Aorta (tissue), 5 donors: Measurements from ENCODE around the gene MCM3. TPM values are rescaled to one million over a fixed set of nuclear protein-coding genes. Genes with fewer than 3 reads are reported as not detected.

ENCODE experiments used
- ATAC-seq: fragments of 200-7000 bp; cut with Tn5 transposase; one replicate; pipeline ENCODE4 v1.9.1; 2022; ENCODE audit warnings: moderate library complexity; ENCODE audit not compliant: low FRiP score
- DNase-seq, 2 donors: peaks; one replicate each; pipeline ENCODE4 v3.0.0-alpha.2; 2020
- H3K27ac ChIP-seq, 2 donors: one replicate each; pipeline ENCODE4 v1.5.1; 2013; ENCODE audit warnings: low read length in 2 of 2, mild to moderate bottlenecking in 2 of 2, moderate library complexity in 2 of 2, control low read depth in 1 of 2, inconsistent platforms in 1 of 2, low read depth in 1 of 2
- H3K27me3 ChIP-seq, 2 donors: one replicate each; pipeline ENCODE4 v1.6.1; 2013; ENCODE audit warnings: control low read depth in 1 of 2, low read length in 1 of 2, mild to moderate bottlenecking in 1 of 2, moderate library complexity in 1 of 2; ENCODE audit not compliant: insufficient read depth in 2 of 2, control insufficient read depth in 1 of 2
- H3K36me3 ChIP-seq, 2 donors: one replicate each; pipeline ENCODE4 v1.6.1; 2013; ENCODE audit warnings: control low read depth in 1 of 2, low read length in 1 of 2, mild to moderate bottlenecking in 1 of 2; ENCODE audit not compliant: insufficient read depth in 2 of 2, control insufficient read depth in 1 of 2
- H3K4me1 ChIP-seq, 2 donors: one replicate each; pipeline ENCODE4 v1.6.1; 2013; ENCODE audit warnings: low read length in 2 of 2, control low read depth in 1 of 2, mild to moderate bottlenecking in 1 of 2, moderate library complexity in 1 of 2; ENCODE audit not compliant: insufficient read depth in 2 of 2, control insufficient read depth in 1 of 2
- H3K4me3 ChIP-seq, 2 donors: one replicate each; pipeline ENCODE4 v1.5.1; 2013; ENCODE audit warnings: low read length in 2 of 2, control low read depth in 1 of 2, mild to moderate bottlenecking in 1 of 2
- H3K9me3 ChIP-seq: one replicate; pipeline ENCODE4 v1.6.1; 2013; ENCODE audit warnings: mild to moderate bottlenecking, low read length; ENCODE audit not compliant: control insufficient read depth
- WGBS, 2 donors: extraction: QIAGEN DNeasy Blood & Tissue Kit; methylation state at CpG; one replicate each; pipeline ENCODE4 v1.1.7; 2013; 5-methylcytosine and 5-hydroxymethylcytosine counted together
- intact Hi-C, 2 donors: fragments of 100-400 bp; cut with DNase I; formaldehyde crosslinking; loops; one replicate each; pipeline versions ENCODE4 v1.14.2 to v1.15.0; 2022
- polyA plus RNA-seq, 2 donors: library from polyadenylated mRNA; stranded (reverse); fragments of 200-250 nt; gene quantifications; one replicate each; pipeline ENCODE4 v1.2.3, GENCODE V29; 2013
- total RNA-seq, 2 donors: library from RNA; stranded (reverse); fragmentation: NEBNext Ultra II Directional; extraction: Animal tissue kit (Norgen Biotek cat#: 25700); gene quantifications; one replicate each; pipeline ENCODE4 v1.2.1, GENCODE V29; 2021
- donor health status: healthy with polysubstance abuse.
- donor health status: Bipolar disorder and iron deficiency.
- donor health status: DM: no; HTN: no; CAD: no.
- donor health status: DM: no; HTN: no; CAD: no.
- donor health status: DM: yes; HTN: yes; CAD: no.

Gene MCM3
- total and polyA plus RNA-seq, 4 donors, result 11.6 to 30.5 (median 23.0) TPM

DNA sequence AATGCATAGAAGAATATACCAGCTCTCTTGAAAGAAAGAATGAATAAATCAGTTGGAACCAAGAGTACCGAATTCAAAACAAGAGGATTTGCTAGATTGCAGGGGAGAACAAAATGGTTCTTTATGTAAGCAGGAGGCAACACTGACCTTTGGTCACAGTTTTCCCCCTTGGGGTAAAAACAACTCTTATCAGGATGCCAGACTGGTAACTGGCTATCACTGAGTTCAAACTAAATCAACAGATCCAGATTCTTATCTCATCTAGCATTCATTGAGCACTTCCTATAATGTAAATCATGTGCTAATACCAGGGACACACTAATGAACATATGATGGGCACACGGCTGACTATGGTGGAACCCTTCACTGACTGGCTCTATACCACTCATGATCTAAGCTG lies 35.5 kb downstream of the MCM3 start:
- intact Hi-C loops, result no loop called here
- H3K27ac ChIP-seq, result no peak overlapping the region
- no peaks in the 10 kb centered on the region for H3K4me1 ChIP-seq
- H3K36me3 ChIP-seq, result no peaks in the 10 kb centered on the region
- whole genome bisulfite sequencing, 2 donors, result 68 to 91% methylated on average over 2 of the region's 2 CpGs
- no peaks in the 10 kb centered on the region for H3K27me3 ChIP-seq
- H3K4me3 ChIP-seq, result no peak overlapping the region
- ATAC-seq, result no peak
- no peak for DNase-seq
- no peaks in the 10 kb centered on the region for H3K9me3 ChIP-seq

DNA sequence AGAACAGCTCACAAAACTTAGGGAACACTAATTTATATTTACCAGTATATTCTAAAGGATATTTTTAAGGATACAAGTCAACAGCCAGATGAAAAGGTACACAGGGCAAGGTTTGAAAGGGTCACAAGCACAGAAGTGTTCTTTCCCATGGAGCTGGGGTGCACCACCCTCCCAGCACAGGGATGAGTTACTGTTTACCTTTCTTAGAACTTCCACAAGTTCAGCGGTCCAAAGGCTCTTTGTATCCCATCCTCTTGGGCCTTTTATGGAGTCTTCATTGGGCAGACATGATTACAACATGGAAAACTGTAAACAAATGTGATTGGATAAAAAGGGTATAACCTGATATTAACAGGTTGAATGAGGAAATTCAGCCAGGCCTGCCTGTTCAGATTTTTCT lies 39.1 kb downstream of the MCM3 start:
- H3K4me1 ChIP-seq, result no peaks in the 10 kb centered on the region
- ATAC-seq (no peak), DNase-seq (no peak)
- no peaks in the 10 kb centered on the region for H3K9me3 ChIP-seq
- intact Hi-C loops, result no loop called here
- no peak overlapping the region for H3K27ac ChIP-seq
- H3K36me3 ChIP-seq, result no peaks in the 10 kb centered on the region
- no peak overlapping the region for H3K4me3 ChIP-seq
- H3K27me3 ChIP-seq, result no peaks in the 10 kb centered on the region
- WGBS, 2 donors, result 92 to 94% methylated on average over 1 of the region's 1 CpG

DNA sequence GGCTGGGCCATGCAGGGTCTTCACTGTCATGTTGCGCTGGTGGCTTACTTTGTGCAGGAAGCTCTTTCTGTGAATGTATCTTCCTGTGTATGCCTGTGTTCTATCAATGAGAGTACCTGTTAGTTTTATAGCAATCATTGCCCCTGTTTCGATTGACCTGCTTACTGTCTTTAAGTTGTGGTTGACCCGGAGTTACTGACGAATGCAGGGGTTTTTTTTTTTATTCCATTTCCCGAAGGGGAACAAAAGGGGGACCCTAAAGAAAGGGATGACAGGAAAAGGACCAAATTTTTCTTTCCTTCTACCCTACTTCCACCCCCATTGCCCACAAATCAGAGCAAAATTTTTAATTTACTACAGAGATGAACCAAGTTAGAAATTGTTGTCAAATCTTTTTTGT lies 40.1 kb downstream of the MCM3 start, which contains the start of gene IL17F:
Gene IL17F, minus strand, starts transcription at position 101 of the 400 bp plus-strand sequence. Its CDS starts 71 bp downstream, at position 30.
- Histone ChIP-seq H3K4me1 (no peaks in the 10 kb centered on the region), H3K27ac (no peak within 1 kb of the TSS), H3K27me3 (no peaks in the 10 kb centered on the region), H3K9me3 (no peaks in the 10 kb centered on the region), H3K36me3 (no peaks in the 10 kb centered on the region), H3K4me3 (no peak within 1 kb of the TSS)
- intact Hi-C loops, result no loop called here
- DNase-seq, result no peak
- 82 to 93% methylated on average over 5 of the region's 5 CpGs for WGBS, 2 donors
- no peak for ATAC-seq

DNA sequence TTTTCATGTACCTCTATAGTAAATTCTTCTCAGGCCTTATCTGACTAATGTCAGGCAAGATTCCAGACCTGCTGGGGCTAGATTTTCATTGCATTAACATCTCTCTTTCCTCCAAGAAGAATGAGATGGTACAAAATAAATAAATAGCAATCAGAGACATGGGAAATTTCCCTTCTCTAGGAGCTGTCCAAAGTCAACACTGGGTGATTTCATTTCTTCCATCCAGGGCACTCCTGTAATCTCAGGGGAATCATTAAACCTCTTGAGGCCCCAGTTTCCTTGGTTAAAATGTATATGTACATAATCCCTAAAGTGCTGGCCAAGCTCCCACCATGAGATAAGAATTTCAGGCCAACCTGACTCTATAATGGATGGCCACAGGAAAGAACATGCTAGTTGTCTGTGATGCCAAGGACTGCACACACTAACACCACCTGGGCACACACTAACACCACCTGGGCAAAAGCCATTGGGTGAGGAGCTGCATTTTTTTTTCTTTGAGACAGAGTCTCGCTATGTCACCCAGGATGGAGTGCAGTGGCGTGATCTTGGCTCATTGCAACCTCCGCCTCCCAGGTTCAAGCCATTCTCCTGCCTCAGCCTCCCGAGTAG lies 41.2 kb downstream of the MCM3 start:
- intact Hi-C loops, result no loop called here
- no peak for ATAC-seq

DNA sequence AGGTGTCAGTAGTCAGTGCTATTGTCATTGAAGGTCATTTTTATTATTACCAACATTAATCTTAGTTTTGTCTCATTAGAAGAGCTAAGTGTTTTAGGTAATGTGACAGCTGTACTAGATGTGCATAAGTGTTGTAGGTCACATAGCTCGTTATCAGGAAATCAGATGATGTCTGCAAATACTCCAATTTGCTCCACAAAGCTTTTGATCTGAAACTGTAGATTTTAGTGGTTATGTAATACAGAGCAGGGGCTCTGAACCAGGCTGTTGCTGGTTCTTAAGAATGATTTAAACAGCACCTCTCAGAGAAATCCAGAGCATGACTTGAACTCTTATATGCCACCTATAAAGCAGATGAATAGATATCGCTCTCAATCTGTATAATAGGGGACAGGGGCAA lies 42.7 kb downstream of the MCM3 start:
- intact Hi-C loops, result no loop called here
- Histone ChIP-seq H3K4me1 (no peaks in the 10 kb centered on the region), H3K27ac (no peak overlapping the region), H3K4me3 (no peak overlapping the region), H3K36me3 (no peaks in the 10 kb centered on the region), H3K27me3 (peaks cover 0 to 2% of the 10 kb centered on the region in 2 donors), H3K9me3 (no peaks in the 10 kb centered on the region)
- DNase-seq, result no peak
- WGBS, 2 donors, result 91 to 92% methylated on average over 2 of the region's 2 CpGs
- ATAC-seq, result no peak

More for the DNA sequence above, 41.2 kb downstream of the MCM3 start:
- 86 to 88% methylated on average over 4 of the region's 4 CpGs for WGBS, 2 donors
- Histone ChIP-seq H3K9me3 (no peaks in the 10 kb centered on the region), H3K4me1 (no peaks in the 10 kb centered on the region), H3K4me3 (no peak overlapping the region), H3K27me3 (no peaks in the 10 kb centered on the region), H3K36me3 (no peaks in the 10 kb centered on the region), H3K27ac (no peak overlapping the region)
- no peak for DNase-seq

DNA sequence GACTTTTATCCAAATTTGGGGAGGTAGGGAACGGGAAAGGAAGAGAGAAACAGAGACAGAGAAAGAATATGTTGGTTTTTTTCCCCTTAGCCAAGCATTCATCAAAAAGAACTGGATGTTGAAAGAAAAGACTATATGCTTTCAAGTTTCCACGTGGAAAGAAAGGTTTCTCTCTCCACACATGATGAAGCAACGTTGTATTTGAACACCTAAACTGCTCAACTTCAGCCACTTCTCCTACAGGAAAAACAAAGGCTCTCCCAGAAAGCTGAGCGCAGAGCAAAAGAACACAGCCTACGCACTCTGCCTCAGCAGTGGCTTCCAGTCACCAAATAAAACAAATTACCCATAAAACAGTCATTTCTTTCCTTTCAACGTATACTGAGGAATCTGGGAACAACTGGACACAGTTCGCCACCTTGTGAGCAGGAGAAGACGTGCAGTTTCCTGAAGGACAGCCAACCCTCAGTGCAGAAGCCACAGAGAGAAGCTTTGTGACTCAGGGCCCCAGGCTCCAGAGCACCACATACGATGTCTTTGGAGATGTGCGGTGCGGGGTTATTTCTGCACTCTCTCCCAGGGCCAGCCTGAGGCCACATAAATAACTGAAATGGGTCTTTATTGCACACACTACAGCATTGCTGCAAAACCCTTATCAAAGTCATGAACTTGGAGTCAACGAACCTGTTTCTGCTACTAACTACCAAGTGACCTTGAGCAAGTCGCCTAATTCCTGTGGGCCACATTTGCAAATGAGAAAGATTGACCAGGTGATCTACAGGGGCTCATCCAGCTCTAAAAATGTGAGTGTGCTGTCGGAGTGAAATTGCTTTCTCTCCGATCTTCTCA lies 50.3 kb downstream of the MCM3 start:
- no peak overlapping the region for H3K27ac ChIP-seq
- intact Hi-C loops, result loop anchor here in 1 of 2 donors (10.0 kb wide), 1 partner anchor 129 kb away; no protein-coding TSS in a partner anchor
- no peaks in the 10 kb centered on the region for H3K9me3 ChIP-seq
- ATAC-seq (peak; percentile 45), DNase-seq (no peak)
- H3K4me1 ChIP-seq, result no peaks in the 10 kb centered on the region
- WGBS, 2 donors, result 27 to 33% methylated on average over 15 of the region's 15 CpGs
- no peaks in the 10 kb centered on the region for H3K36me3 ChIP-seq
- H3K27me3 ChIP-seq, result peaks cover 0 to 2% of the 10 kb centered on the region in 2 donors
- H3K4me3 ChIP-seq, result no peak overlapping the region

DNA sequence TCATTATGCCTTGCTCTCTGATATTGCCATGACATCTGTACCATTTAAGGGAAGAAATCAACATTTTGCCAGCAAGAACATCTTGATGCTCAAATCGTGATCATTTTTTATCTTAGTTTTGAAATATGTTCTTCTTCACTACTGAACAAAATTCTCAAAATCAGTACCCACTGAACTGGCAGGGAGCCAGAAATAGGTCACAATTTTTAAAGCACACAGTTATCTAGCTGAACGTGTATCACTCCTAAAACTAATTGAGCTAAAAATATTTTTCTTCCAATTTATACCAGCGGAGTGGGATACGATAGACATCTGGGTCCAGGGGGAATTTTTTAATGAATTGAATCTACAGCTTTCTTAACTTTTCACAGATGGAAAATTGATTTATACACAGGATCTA lies 51.5 kb downstream of the MCM3 start:
- Histone ChIP-seq H3K27me3 (peaks cover 0 to 2% of the 10 kb centered on the region in 2 donors), H3K9me3 (no peaks in the 10 kb centered on the region), H3K27ac (no peak overlapping the region), H3K4me3 (no peak overlapping the region), H3K4me1 (no peaks in the 10 kb centered on the region), H3K36me3 (no peaks in the 10 kb centered on the region)
- DNase-seq, result no peak
- intact Hi-C loops, result loop anchor here in 1 of 2 donors (10.0 kb wide), 1 partner anchor 128 kb away; no protein-coding TSS in a partner anchor
- WGBS, 2 donors, result 52 to 71% methylated on average over 4 of the region's 4 CpGs
- ATAC-seq, result no peak

DNA sequence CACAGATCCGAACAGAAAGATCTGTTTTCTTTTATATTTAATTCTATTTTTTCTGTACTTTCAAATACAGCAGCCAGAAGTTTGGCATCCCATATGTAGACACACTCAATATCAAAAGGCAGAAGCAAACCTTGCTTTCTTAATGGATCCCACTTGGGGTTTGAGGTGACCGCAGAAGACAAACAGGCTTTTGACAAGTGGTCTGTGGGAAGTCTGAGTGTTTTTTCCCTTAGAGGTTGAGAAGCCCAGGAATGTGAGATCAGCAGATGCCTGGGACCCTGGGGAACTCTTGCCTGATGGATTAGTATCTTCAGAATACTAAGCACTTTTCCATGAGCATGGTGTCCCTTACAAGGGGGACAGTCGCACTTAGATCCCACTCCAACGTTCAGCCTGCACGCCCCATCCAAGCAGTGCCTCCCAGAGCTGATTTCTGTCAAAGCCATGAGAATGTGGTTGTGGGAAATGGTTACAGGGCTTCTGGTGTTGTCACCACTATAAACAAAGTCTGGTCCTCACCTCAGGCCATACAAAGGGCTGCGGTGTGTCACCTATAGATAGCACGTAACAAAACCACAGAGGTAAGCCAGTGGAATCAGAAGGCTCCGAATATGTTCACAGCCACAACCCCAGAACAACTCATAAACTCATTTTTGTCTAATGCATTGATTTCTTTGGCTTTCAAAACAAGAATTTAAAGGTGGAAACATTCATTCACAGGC lies 53.0 kb downstream of the MCM3 start:
- DNase-seq (no peak), ATAC-seq (no peak)
- Histone ChIP-seq H3K27me3 (peaks cover 0 to 2% of the 10 kb centered on the region in 2 donors), H3K27ac (no peak overlapping the region), H3K4me1 (no peaks in the 10 kb centered on the region), H3K4me3 (no peak overlapping the region), H3K9me3 (peaks cover under 1% of the 10 kb centered on the region), H3K36me3 (no peaks in the 10 kb centered on the region)
- 81 to 87% methylated on average over 8 of the region's 8 CpGs for WGBS, 2 donors
- intact Hi-C loops, result loop anchor here in 1 of 2 donors (10.0 kb wide), 1 partner anchor 127 kb away; no protein-coding TSS in a partner anchor
